ENCODE results near the gene PRM3.

Gene PRM3

GRCh38 chr16:11319529-11320146 is 46.2 kb upstream of the PRM3 start:
- Histone ChIP-seq H3K9me3 (ENCODE audit: control insufficient read depth, low read length) (no peaks in the 10 kb centered on the region), H2BK12ac (ENCODE audit: low read length in 2 of 2) (no peak overlapping the region), H4K8ac (ENCODE audit: low read length) (no peak overlapping the region), H2AK5ac (ENCODE audit: low read length, severe bottlenecking) (peak overlapping the region; percentile 97), H3K36me3 (ENCODE audit: control insufficient read depth in 1 of 2, insufficient read depth in 2 of 2, low read depth in 1 of 2, low read length in 2 of 2) (no peaks in the 10 kb centered on the region), H3K4me1 (ENCODE audit: control insufficient read depth, insufficient read depth, low read depth, low read length) (peaks cover 32% of the 10 kb centered on the region), H3K27me3 (ENCODE audit: control insufficient read depth in 1 of 2, insufficient read depth in 1 of 2, low read length in 2 of 2) (no peaks in the 10 kb centered on the region), H3K27ac (ENCODE audit: low read length, poor library complexity, severe bottlenecking) (no peak overlapping the region), H3K18ac (ENCODE audit: low read depth in 1 of 2, low read length in 2 of 2) (no peak overlapping the region), H3K79me1 (replicated peaks; ENCODE audit: low read length, poor library complexity, severe bottlenecking) (peaks cover 2% of the 10 kb centered on the region), H3K9ac (ENCODE audit: low read length) (no peak overlapping the region), H2BK5ac (ENCODE audit: low read depth, low read length, poor library complexity, severe bottlenecking) (no peak overlapping the region), H2BK15ac (ENCODE audit: low read depth, poor library complexity, severe bottlenecking) (peak overlapping the region; percentile 29), H2AFZ (ENCODE audit: low read depth, low read length) (no peak overlapping the region), H3K23ac (ENCODE audit: low read length in 2 of 2) (no peak overlapping the region), H3K4ac (ENCODE audit: low read depth in 1 of 2, low read length in 2 of 2) (no peak overlapping the region), H3K4me3 (ENCODE audit: insufficient read depth in 1 of 2, low read depth in 1 of 2, low read length in 2 of 2) (no peak overlapping the region), H3K14ac (ENCODE audit: low read length in 2 of 2) (no peak overlapping the region), H3K4me2 (ENCODE audit: low read length, poor library complexity, severe bottlenecking) (no peak overlapping the region), H4K91ac (ENCODE audit: low read length) (no peak overlapping the region), H2BK120ac (ENCODE audit: low read depth, low read length) (no peak overlapping the region)
- no peak for DNase-seq
- WGBS = 78% methylated on average over 7 of the region's 8 CpGs

GRCh38 chr16:11318817-11319216 is 45.4 kb upstream of the PRM3 start:
- Histone ChIP-seq H3K14ac (ENCODE audit: low read length in 2 of 2) (no peak overlapping the region), H3K79me1 (replicated peaks; ENCODE audit: low read length, poor library complexity, severe bottlenecking) (peaks cover 2% of the 10 kb centered on the region), H4K91ac (ENCODE audit: low read length) (peak overlapping the region; percentile 55), H3K4ac (ENCODE audit: low read depth in 1 of 2, low read length in 2 of 2) (no peak overlapping the region), H3K27me3 (ENCODE audit: control insufficient read depth in 1 of 2, insufficient read depth in 1 of 2, low read length in 2 of 2) (no peaks in the 10 kb centered on the region), H3K36me3 (ENCODE audit: control insufficient read depth in 1 of 2, insufficient read depth in 2 of 2, low read depth in 1 of 2, low read length in 2 of 2) (no peaks in the 10 kb centered on the region), H3K23ac (ENCODE audit: low read length in 2 of 2) (no peak overlapping the region), H3K27ac (ENCODE audit: low read length, poor library complexity, severe bottlenecking) (no peak overlapping the region), H3K4me2 (ENCODE audit: low read length, poor library complexity, severe bottlenecking) (no peak overlapping the region), H2AK5ac (ENCODE audit: low read length, severe bottlenecking) (peak overlapping the region; percentile 97), H3K9me3 (ENCODE audit: control insufficient read depth, low read length) (no peaks in the 10 kb centered on the region), H2BK15ac (ENCODE audit: low read depth, poor library complexity, severe bottlenecking) (peak overlapping the region; percentile 29), H2BK12ac (ENCODE audit: low read length in 2 of 2) (peak overlapping the region in 1 of 2 experiments; percentile 39), H3K4me3 (ENCODE audit: insufficient read depth in 1 of 2, low read depth in 1 of 2, low read length in 2 of 2) (no peak overlapping the region), H2BK5ac (ENCODE audit: low read depth, low read length, poor library complexity, severe bottlenecking) (no peak overlapping the region), H3K4me1 (ENCODE audit: control insufficient read depth, insufficient read depth, low read depth, low read length) (peaks cover 39% of the 10 kb centered on the region), H2AFZ (ENCODE audit: low read depth, low read length) (no peak overlapping the region), H4K8ac (ENCODE audit: low read length) (peak overlapping the region; percentile 20), H3K9ac (ENCODE audit: low read length) (no peak overlapping the region), H3K18ac (ENCODE audit: low read depth in 1 of 2, low read length in 2 of 2) (no peak overlapping the region), H2BK120ac (ENCODE audit: low read depth, low read length) (no peak overlapping the region)
- no peak for DNase-seq
- 96% methylated on average over 8 of the region's 8 CpGs for WGBS

- Histone ChIP-seq H4K8ac (ENCODE audit: low read length) (peak overlapping the region; percentile 78), H3K4me3 (ENCODE audit: insufficient read depth in 1 of 2, low read depth in 1 of 2, low read length in 2 of 2) (no peak overlapping the region), H3K9me3 (ENCODE audit: control insufficient read depth, low read length) (no peaks in the 10 kb centered on the region), H2BK12ac (ENCODE audit: low read length in 2 of 2) (peak overlapping the region; percentile 22 to 57), H3K4me2 (ENCODE audit: low read length, poor library complexity, severe bottlenecking) (no peak overlapping the region), H2BK15ac (ENCODE audit: low read depth, poor library complexity, severe bottlenecking) (peak overlapping the region; percentile 37), H3K36me3 (ENCODE audit: control insufficient read depth in 1 of 2, insufficient read depth in 2 of 2, low read depth in 1 of 2, low read length in 2 of 2) (no peaks in the 10 kb centered on the region), H3K27me3 (ENCODE audit: control insufficient read depth in 1 of 2, insufficient read depth in 1 of 2, low read length in 2 of 2) (no peaks in the 10 kb centered on the region), H3K27ac (ENCODE audit: low read length, poor library complexity, severe bottlenecking) (peak overlapping the region; percentile 91), H3K14ac (ENCODE audit: low read length in 2 of 2) (peak overlapping the region in 1 of 2 experiments; percentile 31), H3K23ac (ENCODE audit: low read length in 2 of 2) (no peak overlapping the region), H2AFZ (ENCODE audit: low read depth, low read length) (no peak overlapping the region), H2AK5ac (ENCODE audit: low read length, severe bottlenecking) (peak overlapping the region; percentile 98), H2BK5ac (ENCODE audit: low read depth, low read length, poor library complexity, severe bottlenecking) (peak overlapping the region; percentile 87), H3K18ac (ENCODE audit: low read depth in 1 of 2, low read length in 2 of 2) (peak overlapping the region; percentile 40 to 86), H3K79me1 (replicated peaks; ENCODE audit: low read length, poor library complexity, severe bottlenecking) (peaks cover 2% of the 10 kb centered on the region), H4K91ac (ENCODE audit: low read length) (peak overlapping the region; percentile 92), H3K9ac (ENCODE audit: low read length) (no peak overlapping the region), H3K4ac (ENCODE audit: low read depth in 1 of 2, low read length in 2 of 2) (peak overlapping the region; percentile 1 to 57), H2BK120ac (ENCODE audit: low read depth, low read length) (peak overlapping the region; percentile 9), H3K4me1 (ENCODE audit: control insufficient read depth, insufficient read depth, low read depth, low read length) (peaks cover 53% of the 10 kb centered on the region)
- peak; percentile 56 for DNase-seq
- WGBS = 44% methylated on average over 20 of the region's 23 CpGs
Measured at GRCh38 chr16:11316331-11317015, 43.0 kb upstream of the PRM3 start.

- WGBS = 17% methylated on average over 13 of the region's 13 CpGs
- H3K14ac ChIP-seq (ENCODE audit: low read length in 2 of 2) = no peak overlapping the region
- H4K8ac ChIP-seq (ENCODE audit: low read length) = peak overlapping the region; percentile 61
- peak overlapping the region; percentile 13 to 63 for H3K18ac ChIP-seq (ENCODE audit: low read depth in 1 of 2, low read length in 2 of 2)
- peak overlapping the region; percentile 87 for H2BK5ac ChIP-seq (ENCODE audit: low read depth, low read length, poor library complexity, severe bottlenecking)
- peaks cover 2% of the 10 kb centered on the region for H3K79me1 ChIP-seq (replicated peaks; ENCODE audit: low read length, poor library complexity, severe bottlenecking)
- H3K27me3 ChIP-seq (ENCODE audit: control insufficient read depth in 1 of 2, insufficient read depth in 1 of 2, low read length in 2 of 2) = no peaks in the 10 kb centered on the region
- peak overlapping the region; percentile 9 for H2BK120ac ChIP-seq (ENCODE audit: low read depth, low read length)
- peak overlapping the region; percentile 91 for H3K27ac ChIP-seq (ENCODE audit: low read length, poor library complexity, severe bottlenecking)
- H2BK15ac ChIP-seq (ENCODE audit: low read depth, poor library complexity, severe bottlenecking) = peak overlapping the region; percentile 49
- peaks cover 56% of the 10 kb centered on the region for H3K4me1 ChIP-seq (ENCODE audit: control insufficient read depth, insufficient read depth, low read depth, low read length)
- DNase-seq = peak; percentile 53
- H3K4ac ChIP-seq (ENCODE audit: low read depth in 1 of 2, low read length in 2 of 2) = no peak overlapping the region
- H3K4me3 ChIP-seq (ENCODE audit: insufficient read depth in 1 of 2, low read depth in 1 of 2, low read length in 2 of 2) = no peak overlapping the region
- H3K9ac ChIP-seq (ENCODE audit: low read length) = no peak overlapping the region
- no peak overlapping the region for H2AFZ ChIP-seq (ENCODE audit: low read depth, low read length)
- H3K36me3 ChIP-seq (ENCODE audit: control insufficient read depth in 1 of 2, insufficient read depth in 2 of 2, low read depth in 1 of 2, low read length in 2 of 2) = no peaks in the 10 kb centered on the region
- no peak overlapping the region for H3K23ac ChIP-seq (ENCODE audit: low read length in 2 of 2)
- no peaks in the 10 kb centered on the region for H3K9me3 ChIP-seq (ENCODE audit: control insufficient read depth, low read length)
- peak overlapping the region; percentile 20 for H3K4me2 ChIP-seq (ENCODE audit: low read length, poor library complexity, severe bottlenecking)
- H2AK5ac ChIP-seq (ENCODE audit: low read length, severe bottlenecking) = peak overlapping the region; percentile 86
- peak overlapping the region; percentile 14 to 76 for H2BK12ac ChIP-seq (ENCODE audit: low read length in 2 of 2)
- peak overlapping the region; percentile 1 for H4K91ac ChIP-seq (ENCODE audit: low read length)
Measured at GRCh38 chr16:11315510-11315909, 42.1 kb upstream of the PRM3 start.

Data from mesenchymal stem cell (in vitro differentiated cells and primary cell).